ENCODE data around the gene PPP1R3D.

PPP1R3D gene

GRCh38 chr20:59948212-59948611 lies 8.1 kb upstream of the PPP1R3D start:
- no peak for DNase-seq

GRCh38 chr20:59947376-59947775 lies 7.3 kb upstream of the PPP1R3D start:
- no peak for DNase-seq

- no peak for DNase-seq
These were observed 5.6 kb upstream of the PPP1R3D start for GRCh38 chr20:59945731-59946130.

GRCh38 chr20:59945175-59945574 lies 5.1 kb upstream of the PPP1R3D start:
- no peak for DNase-seq

- no peak for DNase-seq
These were observed 4.6 kb upstream of the PPP1R3D start for GRCh38 chr20:59944726-59945125.

- DNase-seq: no peak
These were observed 2.1 kb upstream of the PPP1R3D start for GRCh38 chr20:59942245-59942644.

- DNase-seq: no peak
These were observed 820 bp upstream of the PPP1R3D start for GRCh38 chr20:59940956-59941294.

- DNase-seq: no peak
These were observed 301 bp downstream of the PPP1R3D start for GRCh38 chr20:59939879-59940128.

- peak; percentile 16 for DNase-seq
These were observed 840 bp downstream of the PPP1R3D start for GRCh38 chr20:59939052-59939878.

GRCh38 chr20:59938696-59939051 lies 1.4 kb downstream of the PPP1R3D start:
- DNase-seq: no peak

GRCh38 chr20:59938221-59938620 lies 1.9 kb downstream of the PPP1R3D start:
- no peak for DNase-seq

- no peak for DNase-seq
These were observed 3.0 kb downstream of the PPP1R3D start for GRCh38 chr20:59937150-59937549.

GRCh38 chr20:59936409-59936808 lies 3.7 kb downstream of the PPP1R3D start:
- no peak for DNase-seq

- no peak for DNase-seq
These were observed 4.5 kb downstream of the PPP1R3D start for GRCh38 chr20:59935457-59936185.

GRCh38 chr20:59933849-59934585 lies 6.1 kb downstream of the PPP1R3D start:
- DNase-seq: peak; percentile 78

- DNase-seq: peak; percentile 67
These were observed 6.7 kb downstream of the PPP1R3D start, which contains the start of gene SYCP2 for GRCh38 chr20:59933296-59933848. Gene SYCP2 (minus strand): TSS chr20:59933637. CDS start chr20:59922413, 11,224 bp downstream.

GRCh38 chr20:59932616-59933295 lies 7.3 kb downstream of the PPP1R3D start:
- no peak for DNase-seq

- no peak for DNase-seq
These were observed 8.4 kb downstream of the PPP1R3D start for GRCh38 chr20:59931511-59932312.

- no peak for DNase-seq
These were observed 14.2 kb downstream of the PPP1R3D start for GRCh38 chr20:59925899-59926298.

GRCh38 chr20:59925359-59925758 lies 14.7 kb downstream of the PPP1R3D start:
- DNase-seq: no peak

- DNase-seq: no peak
These were observed 16.6 kb downstream of the PPP1R3D start for GRCh38 chr20:59923514-59923913.

- no peak for DNase-seq
These were observed 19.2 kb downstream of the PPP1R3D start for GRCh38 chr20:59920944-59921343.

All from activated CD8-positive, alpha-beta memory T cell treated with anti-CD3 and anti-CD28 coated beads, Interleukin-2, amount 50 U/mL, for 4 hours (primary cell).